GM12878 (cell line): Measurements from ENCODE around the gene WDR86. TPM values are rescaled to one million over a fixed set of nuclear protein-coding genes. Genes with fewer than 3 reads are reported as not detected.

ENCODE experiments used
- ATAC-seq: fragments of 200-7000 bp; cut with Tn5 transposase; 3 replicates; pipeline ENCODE4 v1.9.1; 2020; ENCODE audit warnings: mild to moderate bottlenecking, moderate library complexity
- BruUV-seq: library from RNA; stranded (reverse); fragments of 400-500 nt; replicated peaks from 2 replicates; lab custom pipeline; 2021; lab: Mats Ljungman, UMichigan
- CTCF ChIA-PET: fragments of 300-600 bp; sonication (Branson Sonifier 250); formaldehyde crosslinking; extraction: SDS; loops from one replicate; lab custom pipeline; 2021; ENCODE audit warnings: inconsistent platforms; lab: Yijun Ruan, JAX
- POLR2A ChIA-PET: fragments of 350-600 bp; formaldehyde crosslinking; extraction: SDS; loops from one replicate; lab custom pipeline; 2021; ENCODE audit warnings: inconsistent platforms; lab: Charles Lee
- RAD21 ChIA-PET: fragments of 300-600 bp; sonication (Branson Sonifier 250); formaldehyde crosslinking; loops from one replicate; lab custom pipeline; 2023; ENCODE audit warnings: antibody characterized with exemption; ENCODE audit not compliant: unreplicated experiment; lab: Charles Lee
- SMC1A ChIA-PET: fragments of 300-600 bp; sonication (Branson Sonifier 250); formaldehyde crosslinking; loops from one replicate; lab custom pipeline; 2023; ENCODE audit not compliant: unreplicated experiment, uncharacterized antibody; lab: Charles Lee
- DNase-seq: peaks from one replicate; pipeline ENCODE4 v3.0.0-alpha.2; 2011; ENCODE audit warnings: low read depth, low spot score
- FAIRE-seq: peaks from 3 replicates; lab custom pipeline; 2011; peaks lifted over from hg19 to GRCh38; lab: Jason Lieb, UNC
- H2AFZ ChIP-seq: 2 replicates; pipeline ENCODE4 v1.6.0; 2011; ENCODE audit warnings: low read depth, low read length, control low read depth; ENCODE audit not compliant: control insufficient read depth
- H3K27ac ChIP-seq: 2 replicates; pipeline ENCODE4 v1.5.1; 2011; ENCODE audit warnings: control low read depth; ENCODE audit not compliant: control insufficient read depth, insufficient read depth
- H3K27me3 ChIP-seq, 2 experiments: replicated peaks in 1 of 2; 2 replicates each; pipeline versions ENCODE4 v1.6.0 to v1.6.1; 2011; ENCODE audit warnings: low read length in 1 of 2; ENCODE audit not compliant: control insufficient read depth in 2 of 2, insufficient read depth in 2 of 2
- H3K36me3 ChIP-seq, 2 experiments: 2 replicates each; pipeline ENCODE4 v1.5.1; 2011; ENCODE audit warnings: low read length in 1 of 2; ENCODE audit not compliant: control insufficient read depth in 2 of 2, insufficient read depth in 2 of 2
- H3K4me1 ChIP-seq: 2 replicates; pipeline ENCODE4 v1.6.1; 2011; ENCODE audit warnings: mild to moderate bottlenecking, low read length, moderate library complexity, mixed read lengths; ENCODE audit not compliant: control insufficient read depth, insufficient read depth
- H3K4me2 ChIP-seq: 2 replicates; pipeline ENCODE4 v1.6.0; 2011; ENCODE audit warnings: control low read depth; ENCODE audit not compliant: control insufficient read depth, insufficient read depth
- H3K4me3 ChIP-seq: fragments of 200-600 bp; sonication (generic); 2 replicates; pipeline ENCODE4 v1.5.1; 2016
- H3K79me2 ChIP-seq: 2 replicates; pipeline ENCODE4 v1.6.0; 2011; ENCODE audit warnings: low read length; ENCODE audit not compliant: control insufficient read depth, insufficient read depth
- H3K9ac ChIP-seq: 2 replicates; pipeline ENCODE4 v1.8.0; 2011; ENCODE audit warnings: low read length, control low read depth, mixed read lengths; ENCODE audit not compliant: control insufficient read depth, insufficient read depth
- H3K9me3 ChIP-seq: replicated peaks from 3 replicates; pipeline ENCODE4 v1.5.1; 2011; ENCODE audit warnings: mild to moderate bottlenecking, low read length; ENCODE audit not compliant: control insufficient read depth, insufficient read depth
- H4K20me1 ChIP-seq: 2 replicates; pipeline ENCODE4 v1.6.0; 2011; ENCODE audit not compliant: control insufficient read depth, insufficient read depth
- ATF2 ChIP-seq: IDR thresholded peaks from 2 replicates; pipeline ENCODE4 v1.6.1; 2012; ENCODE audit warnings: low read length, inconsistent platforms
- CBX5 ChIP-seq: sonication (generic); IDR thresholded peaks from 2 replicates; pipeline ENCODE4 v1.6.1; 2016; ENCODE audit warnings: low read depth, moderate library complexity, mild to moderate bottlenecking, inconsistent platforms
- CHD4 ChIP-seq: fragments of 200-600 bp; sonication (generic); IDR thresholded peaks from 2 replicates; pipeline ENCODE4 v1.6.1; 2016; ENCODE audit warnings: mild to moderate bottlenecking
- EED ChIP-seq: sonication (generic); IDR thresholded peaks from 2 replicates; pipeline ENCODE4 v1.6.1; 2016; ENCODE audit warnings: antibody characterized with exemption, low read depth
- IRF3 ChIP-seq: fragments of 450-650 bp; IDR thresholded peaks from 2 replicates; pipeline ENCODE4 v1.6.1; 2014; ENCODE audit warnings: mild to moderate bottlenecking
- JUND ChIP-seq: IDR thresholded peaks from 2 replicates; pipeline ENCODE4 v1.6.1; 2012; ENCODE audit warnings: low read depth, mild to moderate bottlenecking, low read length, improper control_type of control experiment, moderate library complexity
- MEF2A ChIP-seq: IDR thresholded peaks from 2 replicates; pipeline ENCODE4 v1.6.1; 2011; ENCODE audit warnings: low read depth, mild to moderate bottlenecking, low read length, moderate library complexity; ENCODE audit not compliant: insufficient read depth
- MTA2 ChIP-seq: fragments of 450-650 bp; IDR thresholded peaks from 2 replicates; pipeline ENCODE4 v1.6.1; 2016; ENCODE audit warnings: low read depth, mild to moderate bottlenecking, moderate library complexity
- NFYA ChIP-seq: IDR thresholded peaks from 2 replicates; pipeline ENCODE4 v1.6.1; 2011; ENCODE audit warnings: low read depth, mild to moderate bottlenecking, low read length, improper control_type of control experiment, borderline replicate concordance
- PML ChIP-seq: IDR thresholded peaks from 2 replicates; pipeline ENCODE4 v1.6.1; 2012; ENCODE audit warnings: low read length, inconsistent platforms
- RAD21 ChIP-seq: IDR thresholded peaks from 2 replicates; pipeline ENCODE4 v1.6.1; 2011; ENCODE audit warnings: mild to moderate bottlenecking, low read depth, low read length, moderate library complexity; ENCODE audit not compliant: insufficient read depth
- RBBP5 ChIP-seq: fragments of 200-600 bp; sonication (generic); conservative IDR thresholded peaks from 2 replicates; pipeline ENCODE4 v1.6.1; 2016
- SREBF2 ChIP-seq: IDR thresholded peaks from 2 replicates; pipeline ENCODE4 v1.6.1; 2012; ENCODE audit warnings: mild to moderate bottlenecking, low read length
- WGBS: methylation state at CpG from one replicate; pipeline ENCODE4 v1.1.6; 2016; ENCODE audit warnings: low lambda C conversion rate; ENCODE audit not compliant: insufficient replicate concordance, insufficient coverage; ENCODE audit errors: missing lambda C conversion rate; 5-methylcytosine and 5-hydroxymethylcytosine counted together
- in situ Hi-C: fragments of 300-500 bp; cut with MboI; formaldehyde crosslinking; loops from 9 replicates; pipeline ENCODE4 v1.14.3; 2018; ENCODE audit warnings: mixed read lengths
- intact Hi-C: fragments of 100-400 bp; cut with micrococcal nuclease; formaldehyde crosslinking; loops from one replicate; pipeline ENCODE4 v1.14.2; 2022; ENCODE audit not compliant: unreplicated experiment
- polyA plus RNA-seq, 11 experiments: library from polyadenylated mRNA; depleted of rRNA in 4 of 11; unstranded in 6 of 11; stranded (reverse) in 5 of 11; fragments of >200 nt; fragmentation: Nextera tagmentation in 4 of 11; fragmentation: Illumina TruSeq in 1 of 11; extraction: Ambion mirVana in 4 of 11; extraction: Trizol in 1 of 11; gene quantifications; 1 replicate in 1 of 11; 2 replicates in 10 of 11; pipeline versions ENCODE4 v1.2.1 to v1.2.3, GENCODE V29; 2011 to 2016; ENCODE audit warnings: inconsistent platforms in 2 of 11, missing spikeins in 2 of 11, low read depth in 1 of 11
- total RNA-seq, 4 experiments: library from RNA; depleted of rRNA in 3 of 4; stranded (reverse); fragments of >200 nt in 3 of 4; fragmentation: Illumina TruSeq in 1 of 4; extraction: Trizol in 1 of 4; gene quantifications; 2 replicates each; pipeline versions ENCODE4 v1.2.1 to v1.2.3, GENCODE V29; 2013 to 2021
- TF ChIP-seq, protein P1 (sequence below): IDR thresholded peaks from 2 replicates; pipeline ENCODE4 v1.6.1; 2012; ENCODE audit warnings: mild to moderate bottlenecking, low read depth, low read length
- TF ChIP-seq, protein P2 (sequence below): IDR thresholded peaks from 2 replicates; pipeline ENCODE4 v1.6.1; 2012; ENCODE audit warnings: low read depth, low read length, improper control_type of control experiment
- TF ChIP-seq, protein P3 (sequence below): fragments of 450-650 bp; IDR thresholded peaks from 2 replicates; pipeline ENCODE4 v1.6.1; 2016; ENCODE audit warnings: mild to moderate bottlenecking

The WDR86 gene
- total and polyA plus RNA-seq, 10 of the 15 experiments (the other 5 are each of a cell fraction or from before 2014, with no cell fraction given): 0.05 to 0.19 (median 0.15) TPM; not detected in 7

DNA sequence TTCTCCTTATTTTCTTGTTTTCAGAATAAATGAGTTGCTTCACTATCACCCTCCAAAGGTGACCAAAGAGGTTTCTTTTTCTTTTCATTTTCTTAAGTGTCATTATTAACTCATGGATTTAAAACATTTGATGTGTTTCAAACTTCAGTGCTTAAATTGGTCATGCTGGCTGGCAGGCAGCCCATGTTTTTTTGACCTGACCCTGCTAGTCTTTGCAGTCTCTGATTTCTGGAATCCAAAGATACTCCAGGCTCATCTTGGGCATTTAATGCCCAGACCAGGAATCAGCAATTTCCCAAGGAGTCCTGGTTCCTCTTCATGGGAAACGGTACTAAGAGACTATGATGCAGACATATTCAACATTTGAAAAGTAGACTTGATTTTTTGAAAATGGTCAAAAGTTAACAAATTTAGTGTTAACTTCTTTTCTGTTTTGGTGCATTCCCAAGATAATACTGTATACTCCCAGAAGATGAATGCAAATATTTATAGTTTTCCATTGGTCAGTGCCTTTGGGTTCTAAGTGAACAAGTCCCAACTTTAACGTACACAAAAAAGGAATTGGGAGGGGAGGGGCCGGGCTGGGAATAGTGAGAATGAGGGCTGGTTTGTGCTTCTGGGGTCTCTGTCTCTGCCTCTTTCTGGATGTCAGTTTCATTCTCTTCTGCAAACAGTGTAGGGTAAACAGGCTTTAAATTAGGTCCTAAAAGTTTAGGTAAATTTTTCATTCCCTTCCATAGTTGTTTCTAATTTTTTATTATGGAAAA lies 48.5 kb downstream of the WDR86 start:
- peaks cover 4 to 22% of the 10 kb centered on the region in 2 experiments for H3K36me3 ChIP-seq
- TF ChIP-seq MEF2A: no peak
- TF ChIP-seq RAD21: no peak
- TF ChIP-seq, protein P1, sequence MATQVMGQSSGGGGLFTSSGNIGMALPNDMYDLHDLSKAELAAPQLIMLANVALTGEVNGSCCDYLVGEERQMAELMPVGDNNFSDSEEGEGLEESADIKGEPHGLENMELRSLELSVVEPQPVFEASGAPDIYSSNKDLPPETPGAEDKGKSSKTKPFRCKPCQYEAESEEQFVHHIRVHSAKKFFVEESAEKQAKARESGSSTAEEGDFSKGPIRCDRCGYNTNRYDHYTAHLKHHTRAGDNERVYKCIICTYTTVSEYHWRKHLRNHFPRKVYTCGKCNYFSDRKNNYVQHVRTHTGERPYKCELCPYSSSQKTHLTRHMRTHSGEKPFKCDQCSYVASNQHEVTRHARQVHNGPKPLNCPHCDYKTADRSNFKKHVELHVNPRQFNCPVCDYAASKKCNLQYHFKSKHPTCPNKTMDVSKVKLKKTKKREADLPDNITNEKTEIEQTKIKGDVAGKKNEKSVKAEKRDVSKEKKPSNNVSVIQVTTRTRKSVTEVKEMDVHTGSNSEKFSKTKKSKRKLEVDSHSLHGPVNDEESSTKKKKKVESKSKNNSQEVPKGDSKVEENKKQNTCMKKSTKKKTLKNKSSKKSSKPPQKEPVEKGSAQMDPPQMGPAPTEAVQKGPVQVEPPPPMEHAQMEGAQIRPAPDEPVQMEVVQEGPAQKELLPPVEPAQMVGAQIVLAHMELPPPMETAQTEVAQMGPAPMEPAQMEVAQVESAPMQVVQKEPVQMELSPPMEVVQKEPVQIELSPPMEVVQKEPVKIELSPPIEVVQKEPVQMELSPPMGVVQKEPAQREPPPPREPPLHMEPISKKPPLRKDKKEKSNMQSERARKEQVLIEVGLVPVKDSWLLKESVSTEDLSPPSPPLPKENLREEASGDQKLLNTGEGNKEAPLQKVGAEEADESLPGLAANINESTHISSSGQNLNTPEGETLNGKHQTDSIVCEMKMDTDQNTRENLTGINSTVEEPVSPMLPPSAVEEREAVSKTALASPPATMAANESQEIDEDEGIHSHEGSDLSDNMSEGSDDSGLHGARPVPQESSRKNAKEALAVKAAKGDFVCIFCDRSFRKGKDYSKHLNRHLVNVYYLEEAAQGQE: no peak
- TF ChIP-seq, protein P2, sequence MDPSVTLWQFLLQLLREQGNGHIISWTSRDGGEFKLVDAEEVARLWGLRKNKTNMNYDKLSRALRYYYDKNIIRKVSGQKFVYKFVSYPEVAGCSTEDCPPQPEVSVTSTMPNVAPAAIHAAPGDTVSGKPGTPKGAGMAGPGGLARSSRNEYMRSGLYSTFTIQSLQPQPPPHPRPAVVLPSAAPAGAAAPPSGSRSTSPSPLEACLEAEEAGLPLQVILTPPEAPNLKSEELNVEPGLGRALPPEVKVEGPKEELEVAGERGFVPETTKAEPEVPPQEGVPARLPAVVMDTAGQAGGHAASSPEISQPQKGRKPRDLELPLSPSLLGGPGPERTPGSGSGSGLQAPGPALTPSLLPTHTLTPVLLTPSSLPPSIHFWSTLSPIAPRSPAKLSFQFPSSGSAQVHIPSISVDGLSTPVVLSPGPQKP: no peak
- TF ChIP-seq JUND: no peak
- TF ChIP-seq MTA2: no peak
- no peak for TF ChIP-seq EED
- TF ChIP-seq RBBP5: no peak
- TF ChIP-seq, protein P3, sequence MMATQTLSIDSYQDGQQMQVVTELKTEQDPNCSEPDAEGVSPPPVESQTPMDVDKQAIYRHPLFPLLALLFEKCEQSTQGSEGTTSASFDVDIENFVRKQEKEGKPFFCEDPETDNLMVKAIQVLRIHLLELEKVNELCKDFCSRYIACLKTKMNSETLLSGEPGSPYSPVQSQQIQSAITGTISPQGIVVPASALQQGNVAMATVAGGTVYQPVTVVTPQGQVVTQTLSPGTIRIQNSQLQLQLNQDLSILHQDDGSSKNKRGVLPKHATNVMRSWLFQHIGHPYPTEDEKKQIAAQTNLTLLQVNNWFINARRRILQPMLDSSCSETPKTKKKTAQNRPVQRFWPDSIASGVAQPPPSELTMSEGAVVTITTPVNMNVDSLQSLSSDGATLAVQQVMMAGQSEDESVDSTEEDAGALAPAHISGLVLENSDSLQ: no peak
- no peak for TF ChIP-seq CBX5
- TF ChIP-seq SREBF2: no peak
- no peak for TF ChIP-seq IRF3
- TF ChIP-seq PML: no peak
- TF ChIP-seq CHD4: no peak
- TF ChIP-seq NFYA: no peak
- TF ChIP-seq ATF2: no peak

More for the DNA sequence above, 48.5 kb downstream of the WDR86 start:
- in situ Hi-C loops (loop anchor here (10.0 kb wide), 1 partner anchor 83 kb away; the partner anchor contains the start of gene CRYGN), intact Hi-C loops (no loop called here)
- Histone ChIP-seq H3K27ac (no peak overlapping the region), H3K9ac (no peak overlapping the region), H4K20me1 (no peaks in the 10 kb centered on the region), H3K27me3 (no peaks in the 10 kb centered on the region), H3K4me1 (no peaks in the 10 kb centered on the region), H3K79me2 (no peaks in the 10 kb centered on the region), H3K4me2 (no peak overlapping the region), H3K4me3 (no peak overlapping the region), H3K9me3 (no peaks in the 10 kb centered on the region; the same call in 1 of the 3 replicates), H2AFZ (no peak overlapping the region)
- ChIA-PET SMC1A (interaction anchor here (1.2 to 1.3 kb wide), 3 partner anchors 10 kb away, joined by 4 to 7 read pairs (median 4); no protein-coding TSS in a partner anchor), RAD21 (no interaction called here), CTCF (interaction anchor here (0.7 to 3.1 kb wide), 4 partner anchors 9 to 271 kb away, joined by 3 to 20 read pairs (median 4); no protein-coding TSS in a partner anchor), POLR2A (no interaction called here)
- DNase-seq: no peak
- no TSS peak for BruUV-seq
- no peak for ATAC-seq
- WGBS: 98% methylated on average over 3 of the region's 3 CpGs
- no peak for FAIRE-seq
